ENCODE results near the gene RWDD4.

Gene RWDD4

GRCh38 chr4:183658362-183659028, 490 bp downstream of the RWDD4 start:
- H3K27ac Mint-ChIP-seq = peak overlapping the region; percentile 93
- H3K4me3 Mint-ChIP-seq = peak overlapping the region; percentile 98
- CTCF ChIA-PET = no interaction called here
- peaks cover 20% of the 10 kb centered on the region for H3K36me3 Mint-ChIP-seq
- no peaks in the 10 kb centered on the region for H3K27me3 Mint-ChIP-seq
- peaks cover 38% of the 10 kb centered on the region for H3K4me1 Mint-ChIP-seq
- no peaks in the 10 kb centered on the region for H3K9me3 Mint-ChIP-seq
- DNase-seq = no peak

- H3K4me3 Mint-ChIP-seq = peak overlapping the region; percentile 98
- peaks cover 38% of the 10 kb centered on the region for H3K4me1 Mint-ChIP-seq
- DNase-seq = no peak
- no peaks in the 10 kb centered on the region for H3K9me3 Mint-ChIP-seq
- CTCF ChIA-PET = no interaction called here
- H3K27ac Mint-ChIP-seq = peak overlapping the region; percentile 12
- peaks cover 27% of the 10 kb centered on the region for H3K36me3 Mint-ChIP-seq
- no peaks in the 10 kb centered on the region for H3K27me3 Mint-ChIP-seq
Observed at GRCh38 chr4:183657564-183657963, 1.4 kb downstream of the RWDD4 start.

GRCh38 chr4:183645326-183645725, 13.7 kb downstream of the RWDD4 start:
- CTCF ChIA-PET = no interaction called here
- Mint-ChIP-seq H3K4me1 (no peaks in the 10 kb centered on the region), H3K27ac (no peak overlapping the region), H3K27me3 (no peaks in the 10 kb centered on the region), H3K4me3 (no peak overlapping the region), H3K9me3 (no peaks in the 10 kb centered on the region), H3K36me3 (peaks cover 25% of the 10 kb centered on the region)
- DNase-seq = no peak

GRCh38 chr4:183639291-183639690, 19.7 kb downstream of the RWDD4 start:
- Mint-ChIP-seq H3K9me3 (no peaks in the 10 kb centered on the region), H3K4me1 (peaks cover 8% of the 10 kb centered on the region), H3K4me3 (no peak overlapping the region), H3K27ac (no peak overlapping the region), H3K36me3 (peaks cover 17% of the 10 kb centered on the region), H3K27me3 (no peaks in the 10 kb centered on the region)
- DNase-seq = no peak
- CTCF ChIA-PET = no interaction called here

GRCh38 chr4:183638436-183638835, 20.5 kb downstream of the RWDD4 start:
- H3K27ac Mint-ChIP-seq = no peak overlapping the region
- peaks cover 12% of the 10 kb centered on the region for H3K36me3 Mint-ChIP-seq
- H3K4me3 Mint-ChIP-seq = no peak overlapping the region
- H3K4me1 Mint-ChIP-seq = peaks cover 11% of the 10 kb centered on the region
- CTCF ChIA-PET = no interaction called here
- H3K27me3 Mint-ChIP-seq = no peaks in the 10 kb centered on the region
- DNase-seq = no peak
- H3K9me3 Mint-ChIP-seq = no peaks in the 10 kb centered on the region

- DNase-seq = no peak
- CTCF ChIA-PET = no interaction called here
- Mint-ChIP-seq H3K27ac (no peak overlapping the region), H3K4me3 (no peak overlapping the region), H3K9me3 (no peaks in the 10 kb centered on the region), H3K36me3 (peaks cover 10% of the 10 kb centered on the region), H3K27me3 (no peaks in the 10 kb centered on the region), H3K4me1 (peaks cover 12% of the 10 kb centered on the region)
Observed at GRCh38 chr4:183637461-183637860, 21.5 kb downstream of the RWDD4 start.

GRCh38 chr4:183636923-183637322, 22.1 kb downstream of the RWDD4 start:
- no peak overlapping the region for H3K4me3 Mint-ChIP-seq
- H3K4me1 Mint-ChIP-seq = peaks cover 12% of the 10 kb centered on the region

GRCh38 chr4:183636503-183636902, 22.5 kb downstream of the RWDD4 start:
- CTCF ChIA-PET = no interaction called here
- peaks cover 6% of the 10 kb centered on the region for H3K36me3 Mint-ChIP-seq
- no peak overlapping the region for H3K4me3 Mint-ChIP-seq

More at GRCh38 chr4:183636923-183637322, 22.1 kb downstream of the RWDD4 start:
- H3K9me3 Mint-ChIP-seq = no peaks in the 10 kb centered on the region
- CTCF ChIA-PET = no interaction called here
- H3K27ac Mint-ChIP-seq = no peak overlapping the region
- no peaks in the 10 kb centered on the region for H3K27me3 Mint-ChIP-seq
- no peak for DNase-seq
- peaks cover 8% of the 10 kb centered on the region for H3K36me3 Mint-ChIP-seq

GRCh38 chr4:183635741-183636140, 23.2 kb downstream of the RWDD4 start:
- H3K27me3 Mint-ChIP-seq = no peaks in the 10 kb centered on the region
- no peak overlapping the region for H3K4me3 Mint-ChIP-seq
- CTCF ChIA-PET = no interaction called here
- no peak overlapping the region for H3K27ac Mint-ChIP-seq
- H3K9me3 Mint-ChIP-seq = no peaks in the 10 kb centered on the region
- H3K36me3 Mint-ChIP-seq = peaks cover 2% of the 10 kb centered on the region
- peaks cover 12% of the 10 kb centered on the region for H3K4me1 Mint-ChIP-seq
- no peak for DNase-seq

More at GRCh38 chr4:183636503-183636902, 22.5 kb downstream of the RWDD4 start:
- Mint-ChIP-seq H3K9me3 (no peaks in the 10 kb centered on the region), H3K27me3 (no peaks in the 10 kb centered on the region), H3K27ac (no peak overlapping the region), H3K4me1 (peaks cover 12% of the 10 kb centered on the region)
- no peak for DNase-seq

- Mint-ChIP-seq H3K36me3 (peaks cover 2% of the 10 kb centered on the region), H3K4me3 (no peak overlapping the region), H3K9me3 (no peaks in the 10 kb centered on the region), H3K4me1 (peaks cover 12% of the 10 kb centered on the region), H3K27me3 (no peaks in the 10 kb centered on the region), H3K27ac (no peak overlapping the region)
- CTCF ChIA-PET = no interaction called here
- no peak for DNase-seq
Observed at GRCh38 chr4:183635321-183635720, 23.7 kb downstream of the RWDD4 start.

- Mint-ChIP-seq H3K4me1 (peaks cover 12% of the 10 kb centered on the region), H3K36me3 (no peaks in the 10 kb centered on the region), H3K9me3 (no peaks in the 10 kb centered on the region), H3K4me3 (no peak overlapping the region), H3K27me3 (no peaks in the 10 kb centered on the region), H3K27ac (no peak overlapping the region)
- no peak for DNase-seq
- CTCF ChIA-PET = no interaction called here
Observed at GRCh38 chr4:183633476-183634400, 25.2 kb downstream of the RWDD4 start.

- no peak for DNase-seq
- CTCF ChIA-PET = no interaction called here
- Mint-ChIP-seq H3K27ac (no peak overlapping the region), H3K4me3 (no peak overlapping the region), H3K9me3 (no peaks in the 10 kb centered on the region), H3K4me1 (peaks cover 10% of the 10 kb centered on the region), H3K27me3 (no peaks in the 10 kb centered on the region), H3K36me3 (no peaks in the 10 kb centered on the region)
Observed at GRCh38 chr4:183632689-183633088, 26.3 kb downstream of the RWDD4 start.

GRCh38 chr4:183631577-183632198, 27.3 kb downstream of the RWDD4 start:
- no peak overlapping the region for H3K27ac Mint-ChIP-seq
- peaks cover 5% of the 10 kb centered on the region for H3K4me1 Mint-ChIP-seq
- no peak overlapping the region for H3K4me3 Mint-ChIP-seq
- CTCF ChIA-PET = no interaction called here
- DNase-seq = no peak
- H3K36me3 Mint-ChIP-seq = no peaks in the 10 kb centered on the region
- H3K9me3 Mint-ChIP-seq = no peaks in the 10 kb centered on the region
- no peaks in the 10 kb centered on the region for H3K27me3 Mint-ChIP-seq

GRCh38 chr4:183627979-183628588, 30.9 kb downstream of the RWDD4 start:
- Mint-ChIP-seq H3K4me3 (no peak overlapping the region), H3K27me3 (peaks cover 4% of the 10 kb centered on the region), H3K9me3 (no peaks in the 10 kb centered on the region), H3K36me3 (no peaks in the 10 kb centered on the region), H3K4me1 (no peaks in the 10 kb centered on the region), H3K27ac (no peak overlapping the region)
- CTCF ChIA-PET = no interaction called here
- DNase-seq = no peak

Measured in activated naive CD4-positive, alpha-beta T cell treated with anti-CD3 and anti-CD28 coated beads, Interleukin-2, amount 10 ng/mL, durations not matched to agents 7 days and 5 days (primary cell).